Progenitor cell of endocrine pancreas (in vitro differentiated cells): Measurements from ENCODE around the gene ANGPTL2. TPM values are rescaled to one million over a fixed set of nuclear protein-coding genes. Genes with fewer than 3 reads are reported as not detected.

ENCODE experiments used
- DNase-seq: peaks from one replicate; pipeline ENCODE4 v3.0.0; 2021; ENCODE audit warnings: low spot score; ENCODE audit not compliant: unreplicated experiment
- H3K27ac Mint-ChIP-seq: 2 replicates; pipeline ENCODE4 v1.8.0; 2021; ENCODE audit warnings: mild to moderate bottlenecking, moderate library complexity, mixed read lengths
- H3K27me3 Mint-ChIP-seq: 2 replicates; pipeline ENCODE4 v1.8.0; 2021; ENCODE audit warnings: mixed read lengths
- H3K36me3 Mint-ChIP-seq: 2 replicates; pipeline ENCODE4 v1.8.0; 2022; ENCODE audit warnings: mixed read lengths; ENCODE audit not compliant: insufficient read depth
- H3K4me1 Mint-ChIP-seq: 2 replicates; pipeline ENCODE4 v1.8.0; 2021; ENCODE audit warnings: low read depth, mixed read lengths
- H3K4me3 Mint-ChIP-seq: 2 replicates; pipeline ENCODE4 v1.8.0; 2021; ENCODE audit warnings: low read depth, mild to moderate bottlenecking, moderate library complexity, mixed read lengths
- H3K9me3 Mint-ChIP-seq: 2 replicates; pipeline ENCODE4 v1.8.0; 2021; ENCODE audit warnings: low read depth, mixed read lengths
- CTCF ChIP-seq: fragments of 200-600 bp; sonication (generic); IDR thresholded peaks from one replicate; pipeline ENCODE4 v1.5.0; 2021; ENCODE audit warnings: antibody characterized with exemption, mild to moderate bottlenecking; ENCODE audit not compliant: unreplicated experiment
- total RNA-seq: library from RNA; stranded (reverse); gene quantifications from 2 replicates; pipeline ENCODE4 v1.2.1, GENCODE V29; 2021

The ANGPTL2 gene
- total RNA-seq, 1 donor from 2014 or later, result 4.7 TPM

GRCh38 chr9:127050152-127050551 is 72.3 kb downstream of the ANGPTL2 start:
- no peak overlapping the region for H3K27ac Mint-ChIP-seq
- no peak for TF ChIP-seq CTCF
- H3K4me3 Mint-ChIP-seq, result no peak overlapping the region
- no peak for DNase-seq
- no peaks in the 10 kb centered on the region for H3K27me3 Mint-ChIP-seq
- H3K9me3 Mint-ChIP-seq, result no peaks in the 10 kb centered on the region
- peaks cover 4% of the 10 kb centered on the region for H3K36me3 Mint-ChIP-seq
- H3K4me1 Mint-ChIP-seq, result no peaks in the 10 kb centered on the region

- TF ChIP-seq CTCF, result no peak
- H3K36me3 Mint-ChIP-seq, result peaks cover 4% of the 10 kb centered on the region
- no peaks in the 10 kb centered on the region for H3K4me1 Mint-ChIP-seq
- no peak for DNase-seq
- no peaks in the 10 kb centered on the region for H3K27me3 Mint-ChIP-seq
- no peaks in the 10 kb centered on the region for H3K9me3 Mint-ChIP-seq
- no peak overlapping the region for H3K4me3 Mint-ChIP-seq
- H3K27ac Mint-ChIP-seq, result no peak overlapping the region
Observed at GRCh38 chr9:127049581-127049980, 72.9 kb downstream of the ANGPTL2 start.

DNA sequence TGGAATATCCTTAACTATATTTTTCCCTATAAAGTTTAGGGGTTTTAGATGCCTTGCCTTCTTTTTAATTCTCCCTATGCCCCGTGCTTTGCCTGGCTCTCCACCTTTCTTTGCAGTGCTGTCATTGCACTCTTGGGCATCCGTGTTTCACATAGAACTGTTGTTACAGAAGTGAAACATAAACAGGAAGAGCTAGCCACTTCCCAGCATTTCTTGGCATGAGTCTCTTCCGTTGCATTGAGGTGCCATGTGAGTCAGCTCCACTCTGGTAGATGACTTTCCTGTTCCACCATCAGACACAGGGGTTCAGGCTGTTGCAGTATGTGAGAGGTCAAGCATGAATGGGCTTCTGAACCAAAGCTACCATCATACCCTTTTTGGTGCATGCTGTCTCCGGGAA is 73.4 kb downstream of the ANGPTL2 start:
- H3K36me3 Mint-ChIP-seq, result peaks cover 4% of the 10 kb centered on the region
- no peaks in the 10 kb centered on the region for H3K9me3 Mint-ChIP-seq
- no peak overlapping the region for H3K4me3 Mint-ChIP-seq
- H3K4me1 Mint-ChIP-seq, result no peaks in the 10 kb centered on the region
- no peak overlapping the region for H3K27ac Mint-ChIP-seq
- no peak for TF ChIP-seq CTCF
- H3K27me3 Mint-ChIP-seq, result no peaks in the 10 kb centered on the region
- no peak for DNase-seq

DNA sequence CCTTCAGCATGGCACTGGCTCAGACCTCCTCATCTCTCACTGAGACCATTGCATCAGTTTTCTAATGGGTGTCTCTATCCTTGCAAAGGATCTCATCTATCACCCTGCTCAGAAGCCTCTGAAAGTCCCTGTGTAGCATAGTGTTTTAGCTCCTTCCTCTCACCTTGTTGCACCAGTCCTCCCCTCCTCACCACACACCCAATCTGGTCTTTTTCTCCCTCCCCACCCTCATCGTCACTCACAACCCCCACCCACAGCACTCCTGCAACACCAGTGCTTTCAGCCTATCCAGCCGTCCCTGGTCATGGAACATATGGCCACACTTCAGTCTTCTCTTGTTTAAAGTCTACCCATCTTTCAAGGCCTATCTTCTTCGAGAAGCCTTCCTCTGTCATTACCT is 74.5 kb downstream of the ANGPTL2 start:
- Mint-ChIP-seq H3K27me3 (no peaks in the 10 kb centered on the region), H3K27ac (no peak overlapping the region), H3K4me3 (no peak overlapping the region), H3K9me3 (no peaks in the 10 kb centered on the region), H3K4me1 (no peaks in the 10 kb centered on the region), H3K36me3 (peaks cover 4% of the 10 kb centered on the region)
- no peak for DNase-seq
- TF ChIP-seq CTCF, result no peak

DNA sequence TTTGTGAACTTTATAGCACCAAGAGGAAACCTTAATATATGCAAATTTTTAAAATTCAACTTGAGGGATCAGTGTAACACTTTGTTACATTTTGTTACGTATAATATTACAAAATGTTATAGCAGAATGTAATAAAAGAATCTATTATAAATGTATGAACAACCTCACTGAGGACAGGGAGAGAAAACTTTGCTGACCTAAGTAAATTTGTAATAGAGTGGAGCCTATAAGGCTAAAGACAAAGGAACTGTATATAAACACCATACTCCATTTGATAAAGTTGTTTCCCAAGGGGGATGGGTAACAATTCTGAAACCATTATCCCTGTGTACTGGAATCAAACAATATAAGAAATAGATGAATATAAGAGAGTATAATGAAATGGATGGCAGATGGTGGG is 77.3 kb downstream of the ANGPTL2 start:
- no peak for TF ChIP-seq CTCF
- H3K27me3 Mint-ChIP-seq, result no peaks in the 10 kb centered on the region
- DNase-seq, result no peak
- no peak overlapping the region for H3K27ac Mint-ChIP-seq
- no peaks in the 10 kb centered on the region for H3K9me3 Mint-ChIP-seq
- no peaks in the 10 kb centered on the region for H3K4me1 Mint-ChIP-seq
- H3K36me3 Mint-ChIP-seq, result peaks cover 4% of the 10 kb centered on the region
- H3K4me3 Mint-ChIP-seq, result no peak overlapping the region

DNA sequence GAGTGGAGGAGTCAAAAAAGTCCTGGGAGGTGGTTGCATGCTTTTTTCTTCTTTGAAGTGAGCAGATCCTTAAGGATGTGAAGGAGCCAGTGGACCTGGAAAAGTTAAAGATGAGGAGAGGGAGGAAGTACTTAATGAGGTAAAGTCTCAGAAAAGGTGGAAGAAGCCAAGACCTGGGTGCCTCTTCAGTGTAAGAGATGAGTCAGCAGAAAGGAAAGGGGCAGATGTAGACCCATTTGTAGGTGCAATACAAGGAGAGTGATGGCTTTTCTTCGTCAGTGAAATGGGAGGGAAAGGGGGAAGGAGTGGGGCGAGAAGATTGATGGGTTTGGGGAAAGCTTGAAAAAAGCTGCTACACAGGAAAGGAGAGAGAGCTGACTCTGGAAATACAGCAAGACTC is 82.9 kb downstream of the ANGPTL2 start:
- Mint-ChIP-seq H3K4me3 (no peak overlapping the region), H3K4me1 (no peaks in the 10 kb centered on the region), H3K9me3 (no peaks in the 10 kb centered on the region), H3K27ac (no peak overlapping the region), H3K36me3 (peaks cover 2% of the 10 kb centered on the region), H3K27me3 (no peaks in the 10 kb centered on the region)
- DNase-seq, result no peak
- TF ChIP-seq CTCF, result no peak
